ENCODE data around the gene ZNF787. TPM values are rescaled to one million over a fixed set of nuclear protein-coding genes. Genes with fewer than 3 reads are reported as not detected.
A peak's percentile ranks its signal among the peaks of the same experiment; 100 is the strongest.

ZNF787 gene
- total and polyA plus RNA-seq, 10 of the 15 experiments (the other 5 are each of a cell fraction or from before 2014, with no cell fraction given) = 0.23 to 39.9 (median 4.1) TPM

- Histone ChIP-seq H4K20me1 (ENCODE audit: control insufficient read depth, insufficient read depth) (no peaks in the 10 kb centered on the region), H3K36me3 (ENCODE audit: control insufficient read depth in 2 of 2, insufficient read depth in 2 of 2, low read length in 1 of 2) (peaks cover 1 to 3% of the 10 kb centered on the region in 2 experiments; a peak in 2 of 4 replicates), H3K9me3 (replicated peaks; ENCODE audit: control insufficient read depth, insufficient read depth, low read length) (no peaks in the 10 kb centered on the region), H3K4me3 (peak overlapping the region; percentile 90), H3K27me3 (replicated peaks in 1 of 2; ENCODE audit: control insufficient read depth in 2 of 2, insufficient read depth in 2 of 2, low read length in 1 of 2) (no peaks in the 10 kb centered on the region), H3K27ac (ENCODE audit: control insufficient read depth, insufficient read depth) (peak overlapping the region; percentile 92), H3K4me2 (ENCODE audit: control insufficient read depth, insufficient read depth) (peak overlapping the region; percentile 90), H3K9ac (ENCODE audit: control insufficient read depth, insufficient read depth, low read length) (peak overlapping the region; percentile 95), H3K79me2 (ENCODE audit: control insufficient read depth, insufficient read depth, low read length) (peaks cover 55% of the 10 kb centered on the region), H3K4me1 (ENCODE audit: control insufficient read depth, insufficient read depth, low read length) (peaks cover 14% of the 10 kb centered on the region; the same call in 1 of the 2 replicates), H2AFZ (ENCODE audit: control insufficient read depth, low read depth, low read length) (no peak overlapping the region)
- no TSS peak for BruUV-seq (replicated peaks)
- in situ Hi-C loops (cut with MboI) = no loop called here
- TF ChIP-seq PAX5 (IDR thresholded peaks at IDR 0.05; ENCODE audit: borderline replicate concordance, low read depth, low read length) (no peak), MTA3 (IDR thresholded peaks at IDR 0.05; ENCODE audit: borderline replicate concordance, low read length) (no peak), TCF7 (IDR thresholded peaks at IDR 0.05; ENCODE audit: borderline replicate concordance) (no peak), EGR1 (IDR thresholded peaks at IDR 0.05; ENCODE audit: borderline replicate concordance in 1 of 2, low read depth in 2 of 2, low read length in 2 of 2) (no peak), NRF1 (conservative IDR thresholded peaks at IDR 0.05; ENCODE audit: low read depth, low read length) (no peak), TCF12 (IDR thresholded peaks at IDR 0.05; ENCODE audit: low read depth, low read length) (no peak), TAF1 (IDR thresholded peaks at IDR 0.05; ENCODE audit: borderline replicate concordance, low read depth, low read length) (no peak), PBX3 (IDR thresholded peaks at IDR 0.05; ENCODE audit: insufficient replicate concordance, low read depth, low read length) (no peak), IRF4 (IDR thresholded peaks at IDR 0.05; ENCODE audit: low read depth, low read length) (no peak)
- TF ChIP-seq, protein P1, sequence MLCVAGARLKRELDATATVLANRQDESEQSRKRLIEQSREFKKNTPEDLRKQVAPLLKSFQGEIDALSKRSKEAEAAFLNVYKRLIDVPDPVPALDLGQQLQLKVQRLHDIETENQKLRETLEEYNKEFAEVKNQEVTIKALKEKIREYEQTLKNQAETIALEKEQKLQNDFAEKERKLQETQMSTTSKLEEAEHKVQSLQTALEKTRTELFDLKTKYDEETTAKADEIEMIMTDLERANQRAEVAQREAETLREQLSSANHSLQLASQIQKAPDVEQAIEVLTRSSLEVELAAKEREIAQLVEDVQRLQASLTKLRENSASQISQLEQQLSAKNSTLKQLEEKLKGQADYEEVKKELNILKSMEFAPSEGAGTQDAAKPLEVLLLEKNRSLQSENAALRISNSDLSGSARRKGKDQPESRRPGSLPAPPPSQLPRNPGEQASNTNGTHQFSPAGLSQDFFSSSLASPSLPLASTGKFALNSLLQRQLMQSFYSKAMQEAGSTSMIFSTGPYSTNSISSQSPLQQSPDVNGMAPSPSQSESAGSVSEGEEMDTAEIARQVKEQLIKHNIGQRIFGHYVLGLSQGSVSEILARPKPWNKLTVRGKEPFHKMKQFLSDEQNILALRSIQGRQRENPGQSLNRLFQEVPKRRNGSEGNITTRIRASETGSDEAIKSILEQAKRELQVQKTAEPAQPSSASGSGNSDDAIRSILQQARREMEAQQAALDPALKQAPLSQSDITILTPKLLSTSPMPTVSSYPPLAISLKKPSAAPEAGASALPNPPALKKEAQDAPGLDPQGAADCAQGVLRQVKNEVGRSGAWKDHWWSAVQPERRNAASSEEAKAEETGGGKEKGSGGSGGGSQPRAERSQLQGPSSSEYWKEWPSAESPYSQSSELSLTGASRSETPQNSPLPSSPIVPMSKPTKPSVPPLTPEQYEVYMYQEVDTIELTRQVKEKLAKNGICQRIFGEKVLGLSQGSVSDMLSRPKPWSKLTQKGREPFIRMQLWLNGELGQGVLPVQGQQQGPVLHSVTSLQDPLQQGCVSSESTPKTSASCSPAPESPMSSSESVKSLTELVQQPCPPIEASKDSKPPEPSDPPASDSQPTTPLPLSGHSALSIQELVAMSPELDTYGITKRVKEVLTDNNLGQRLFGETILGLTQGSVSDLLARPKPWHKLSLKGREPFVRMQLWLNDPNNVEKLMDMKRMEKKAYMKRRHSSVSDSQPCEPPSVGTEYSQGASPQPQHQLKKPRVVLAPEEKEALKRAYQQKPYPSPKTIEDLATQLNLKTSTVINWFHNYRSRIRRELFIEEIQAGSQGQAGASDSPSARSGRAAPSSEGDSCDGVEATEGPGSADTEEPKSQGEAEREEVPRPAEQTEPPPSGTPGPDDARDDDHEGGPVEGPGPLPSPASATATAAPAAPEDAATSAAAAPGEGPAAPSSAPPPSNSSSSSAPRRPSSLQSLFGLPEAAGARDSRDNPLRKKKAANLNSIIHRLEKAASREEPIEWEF (IDR thresholded peaks at IDR 0.05; ENCODE audit: insufficient replicate concordance, low read depth, low read length) = no peak
- TF ChIP-seq, protein P2, sequence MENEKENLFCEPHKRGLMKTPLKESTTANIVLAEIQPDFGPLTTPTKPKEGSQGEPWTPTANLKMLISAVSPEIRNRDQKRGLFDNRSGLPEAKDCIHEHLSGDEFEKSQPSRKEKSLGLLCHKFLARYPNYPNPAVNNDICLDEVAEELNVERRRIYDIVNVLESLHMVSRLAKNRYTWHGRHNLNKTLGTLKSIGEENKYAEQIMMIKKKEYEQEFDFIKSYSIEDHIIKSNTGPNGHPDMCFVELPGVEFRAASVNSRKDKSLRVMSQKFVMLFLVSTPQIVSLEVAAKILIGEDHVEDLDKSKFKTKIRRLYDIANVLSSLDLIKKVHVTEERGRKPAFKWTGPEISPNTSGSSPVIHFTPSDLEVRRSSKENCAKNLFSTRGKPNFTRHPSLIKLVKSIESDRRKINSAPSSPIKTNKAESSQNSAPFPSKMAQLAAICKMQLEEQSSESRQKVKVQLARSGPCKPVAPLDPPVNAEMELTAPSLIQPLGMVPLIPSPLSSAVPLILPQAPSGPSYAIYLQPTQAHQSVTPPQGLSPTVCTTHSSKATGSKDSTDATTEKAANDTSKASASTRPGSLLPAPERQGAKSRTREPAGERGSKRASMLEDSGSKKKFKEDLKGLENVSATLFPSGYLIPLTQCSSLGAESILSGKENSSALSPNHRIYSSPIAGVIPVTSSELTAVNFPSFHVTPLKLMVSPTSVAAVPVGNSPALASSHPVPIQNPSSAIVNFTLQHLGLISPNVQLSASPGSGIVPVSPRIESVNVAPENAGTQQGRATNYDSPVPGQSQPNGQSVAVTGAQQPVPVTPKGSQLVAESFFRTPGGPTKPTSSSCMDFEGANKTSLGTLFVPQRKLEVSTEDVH (IDR thresholded peaks at IDR 0.05; ENCODE audit: low read depth, partially characterized antibody) = no peak
- 36% methylated on average over 15 of the region's 16 CpGs for WGBS (ENCODE audit: insufficient coverage, insufficient replicate concordance, low lambda C conversion rate, missing lambda C conversion rate)
- DNase-seq (ENCODE audit: low read depth, low spot score) (no peak), ATAC-seq (no peak), FAIRE-seq (no peak)
- CTCF ChIA-PET = interaction anchor here (0.6 kb wide), 1 partner anchor 53 kb away, joined by 3 read pairs; no protein-coding TSS in a partner anchor
- RAD21 ChIA-PET (ENCODE audit: unreplicated experiment) = no interaction called here
- SMC1A ChIA-PET (ENCODE audit: uncharacterized antibody, unreplicated experiment) = no interaction called here
- intact Hi-C loops (cut with micrococcal nuclease; ENCODE audit: unreplicated experiment) = no loop called here
- POLR2A ChIA-PET = no interaction called here
These were observed 1.5 kb downstream of the ZNF787 start for GRCh38 chr19:56119582-56119978.

Measured in GM12878 (cell line).